SJCRH30 (cell line): Measurements from ENCODE around the gene CLEC5A. TPM values are rescaled to one million over a fixed set of nuclear protein-coding genes. Genes with fewer than 3 reads are reported as not detected.
"Not testable (repeated sequence)": the region's sequence is repeated elsewhere in the genome, so short reads cannot be mapped to it uniquely, and the experiment has no call there.

ENCODE experiments used
- DNase-seq, 2 experiments: peaks; one replicate each; pipeline ENCODE4 v3.0.0-alpha.2; 2015 to 2020
- H3K27ac ChIP-seq: fragments of 250-450 bp; sonication (Bioruptor Pico); 2 replicates; pipeline ENCODE4 v1.5.1; 2020; ENCODE audit warnings: mild to moderate bottlenecking, moderate library complexity
- H3K27me3 ChIP-seq: fragments of 250-450 bp; sonication (Bioruptor Pico); 2 replicates; pipeline ENCODE4 v1.5.1; 2020; ENCODE audit warnings: mild to moderate bottlenecking, moderate library complexity
- H3K36me3 ChIP-seq: fragments of 250-450 bp; sonication (Bioruptor Pico); 2 replicates; pipeline ENCODE4 v1.5.1; 2020; ENCODE audit warnings: mild to moderate bottlenecking, moderate library complexity
- H3K4me1 ChIP-seq: fragments of 250-450 bp; sonication (Bioruptor Pico); 2 replicates; pipeline ENCODE4 v1.5.1; 2020; ENCODE audit warnings: mild to moderate bottlenecking, moderate library complexity
- H3K4me3 ChIP-seq: fragments of 250-450 bp; sonication (Bioruptor Pico); 2 replicates; pipeline ENCODE4 v1.5.1; 2020; ENCODE audit warnings: mild to moderate bottlenecking, moderate library complexity
- H3K9me3 ChIP-seq: fragments of 250-450 bp; sonication (Bioruptor Pico); replicated peaks from 2 replicates; pipeline ENCODE4 v1.5.1; 2020; ENCODE audit warnings: mild to moderate bottlenecking, moderate library complexity
- total RNA-seq: library from RNA; depleted of rRNA; stranded (reverse); fragments of >200 nt; shearing (Covaris generic); gene quantifications from 2 replicates; pipeline ENCODE4 v1.2.3, GENCODE V29; 2014; rRNA removed

The CLEC5A gene
- total RNA-seq, 1 experiment from 2014 or later = not detected

- no peaks in the 10 kb centered on the region for H3K4me1 ChIP-seq
- no peak for DNase-seq
- no peaks in the 10 kb centered on the region for H3K9me3 ChIP-seq
- no peaks in the 10 kb centered on the region for H3K36me3 ChIP-seq
- peaks cover 4% of the 10 kb centered on the region for H3K27me3 ChIP-seq
- H3K4me3 ChIP-seq = no peak within 1 kb of the TSS
- H3K27ac ChIP-seq = no peak within 1 kb of the TSS
Observed at GRCh38 chr7:141916099-141916498, 30.7 kb downstream of the CLEC5A start, which contains the start of gene OR9A4. Gene OR9A4 (plus strand): TSS chr7:141916399. CDS start chr7:141918876, 2,477 bp downstream.

DNA sequence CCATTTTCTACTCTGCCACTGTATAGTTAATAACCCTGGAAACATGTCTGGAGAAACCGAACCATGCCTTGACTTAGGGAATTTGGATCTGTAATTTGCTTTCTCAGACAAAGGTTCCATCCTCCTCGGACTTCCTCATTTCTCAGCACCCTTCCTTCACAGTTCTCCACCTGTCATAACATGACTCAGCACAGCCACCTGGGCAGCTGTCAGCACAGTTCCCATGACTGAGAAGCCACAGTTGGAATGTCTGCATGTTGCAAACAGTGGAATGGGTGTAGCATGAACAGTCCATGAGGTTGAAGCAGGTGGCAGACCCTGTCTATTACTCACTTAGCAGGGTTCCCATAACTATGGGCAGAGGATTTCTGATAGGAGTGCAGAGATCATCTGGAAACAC is 31.2 kb downstream of the CLEC5A start:
- H3K27ac ChIP-seq = no peak overlapping the region
- peak in 1 of 2 experiments; percentile 7 for DNase-seq
- no peaks in the 10 kb centered on the region for H3K36me3 ChIP-seq
- peaks cover 4% of the 10 kb centered on the region for H3K27me3 ChIP-seq
- H3K4me3 ChIP-seq = no peak overlapping the region
- H3K4me1 ChIP-seq = no peaks in the 10 kb centered on the region
- H3K9me3 ChIP-seq = no peaks in the 10 kb centered on the region

GRCh38 chr7:141911391-141911790 is 35.4 kb downstream of the CLEC5A start:
- DNase-seq = no peak
- H3K4me1 ChIP-seq = no peaks in the 10 kb centered on the region
- H3K27ac ChIP-seq = no peak overlapping the region
- H3K27me3 ChIP-seq = peaks cover 4% of the 10 kb centered on the region
- H3K9me3 ChIP-seq = no peaks in the 10 kb centered on the region
- H3K36me3 ChIP-seq = no peaks in the 10 kb centered on the region
- no peak overlapping the region for H3K4me3 ChIP-seq

- H3K27ac ChIP-seq = no peak overlapping the region
- H3K4me3 ChIP-seq = no peak overlapping the region
- DNase-seq = no peak
- H3K9me3 ChIP-seq = no peaks in the 10 kb centered on the region
- H3K4me1 ChIP-seq = no peaks in the 10 kb centered on the region
- no peaks in the 10 kb centered on the region for H3K27me3 ChIP-seq
- H3K36me3 ChIP-seq = no peaks in the 10 kb centered on the region
Observed at GRCh38 chr7:141906285-141906684, 40.5 kb downstream of the CLEC5A start.

GRCh38 chr7:141899366-141899765 is 47.4 kb downstream of the CLEC5A start:
- H3K4me3 ChIP-seq, H3K27me3 ChIP-seq, H3K36me3 ChIP-seq, H3K4me1 ChIP-seq, DNase-seq, H3K9me3 ChIP-seq, H3K27ac ChIP-seq: not testable (repeated sequence)

- H3K4me1 ChIP-seq = no peaks in the 10 kb centered on the region
- H3K4me3 ChIP-seq = no peak overlapping the region
- H3K27ac ChIP-seq = no peak overlapping the region
- no peaks in the 10 kb centered on the region for H3K9me3 ChIP-seq
- no peaks in the 10 kb centered on the region for H3K27me3 ChIP-seq
- no peaks in the 10 kb centered on the region for H3K36me3 ChIP-seq
- DNase-seq = no peak
Observed at GRCh38 chr7:141891336-141891735, 55.4 kb downstream of the CLEC5A start.

GRCh38 chr7:141889321-141889720 is 57.5 kb downstream of the CLEC5A start:
- no peak overlapping the region for H3K4me3 ChIP-seq
- H3K4me1 ChIP-seq = no peaks in the 10 kb centered on the region
- H3K36me3 ChIP-seq = no peaks in the 10 kb centered on the region
- H3K27me3 ChIP-seq = no peaks in the 10 kb centered on the region
- no peak for DNase-seq
- H3K9me3 ChIP-seq = no peaks in the 10 kb centered on the region
- H3K27ac ChIP-seq = no peak overlapping the region

GRCh38 chr7:141884539-141885225 is 62.1 kb downstream of the CLEC5A start:
- Histone ChIP-seq H3K27ac (no peak overlapping the region), H3K4me3 (no peak overlapping the region), H3K9me3 (no peaks in the 10 kb centered on the region), H3K4me1 (no peaks in the 10 kb centered on the region), H3K27me3 (no peaks in the 10 kb centered on the region), H3K36me3 (no peaks in the 10 kb centered on the region)
- no peak for DNase-seq

DNA sequence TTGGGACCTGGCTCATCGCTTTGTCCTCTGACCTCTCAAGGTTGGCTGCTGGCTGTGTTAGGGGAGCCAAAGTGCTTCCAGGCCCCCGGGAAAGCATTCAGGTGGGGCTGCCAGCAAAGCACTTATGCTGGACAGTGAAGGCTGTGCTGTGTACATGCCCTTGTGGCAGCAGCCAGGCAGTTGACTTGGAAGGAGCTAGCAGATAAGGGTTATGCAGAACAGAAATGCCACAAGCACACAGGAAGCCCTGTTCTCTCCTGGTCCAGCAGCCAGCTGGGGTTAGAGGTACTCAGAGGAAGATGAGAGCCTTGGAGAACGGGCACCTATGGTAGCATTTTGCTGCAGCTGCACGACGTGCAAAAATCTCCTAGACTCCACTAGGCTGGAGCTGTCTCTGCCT is 65.8 kb downstream of the CLEC5A start:
- no peak for DNase-seq
- Histone ChIP-seq H3K36me3 (no peaks in the 10 kb centered on the region), H3K27me3 (no peaks in the 10 kb centered on the region; the same call in 1 of the 2 replicates), H3K27ac (no peak overlapping the region), H3K4me1 (no peaks in the 10 kb centered on the region), H3K4me3 (no peak overlapping the region), H3K9me3 (no peaks in the 10 kb centered on the region)

DNA sequence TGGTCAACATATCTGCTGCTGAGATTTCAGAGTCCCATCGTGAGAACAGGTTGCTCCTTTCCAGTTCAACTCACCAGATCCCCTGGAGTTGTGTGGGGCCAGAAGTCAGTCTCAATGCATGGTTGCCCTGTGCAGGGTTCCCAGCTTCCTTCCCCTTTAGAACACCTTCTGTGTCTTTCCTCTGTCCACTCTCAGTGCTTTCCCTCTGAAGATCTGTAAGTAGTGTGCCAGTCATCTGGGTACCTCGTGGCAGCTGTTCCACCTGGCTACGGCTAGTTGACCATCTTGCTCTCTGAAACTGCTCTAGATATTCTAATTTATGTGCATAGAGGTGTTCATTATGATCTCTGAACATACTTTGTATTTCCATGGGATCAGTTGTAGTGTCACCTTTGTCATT is 69.4 kb downstream of the CLEC5A start:
- Histone ChIP-seq H3K36me3 (no peaks in the 10 kb centered on the region), H3K4me1 (no peaks in the 10 kb centered on the region), H3K4me3 (no peak overlapping the region), H3K9me3 (no peaks in the 10 kb centered on the region), H3K27me3 (no peaks in the 10 kb centered on the region; the same call in 1 of the 2 replicates), H3K27ac (no peak overlapping the region)
- no peak for DNase-seq

Other genes with a start within 250 kb of the CLEC5A start
- gene DENND11, start 244.8 kb downstream of the CLEC5A start, total RNA-seq = 14.5 and 17.0 TPM in 2 replicates
- gene WEE2, start 238.6 kb downstream of the CLEC5A start, total RNA-seq = not detected in 2 replicates
- gene SSBP1, start 208.6 kb downstream of the CLEC5A start, total RNA-seq = 369 and 396 TPM in 2 replicates
- 0.24 and 0.38 TPM in 2 replicates for gene TAS2R3, start 182.9 kb downstream of the CLEC5A start, total RNA-seq
- gene TAS2R4, start 170.3 kb downstream of the CLEC5A start, total RNA-seq = 0.18 and 0.43 TPM in 2 replicates
- 0.18 TPM in 1 of 2 replicates, not detected in the other for gene TAS2R5, start 156.8 kb downstream of the CLEC5A start, total RNA-seq
- not detected in 2 replicates for gene PRSS37, start 105.5 kb downstream of the CLEC5A start, total RNA-seq
- not detected in 2 replicates for gene OR9A4, start 30.6 kb downstream of the CLEC5A start, total RNA-seq
- not detected in 2 replicates for gene TAS2R38, start 26.8 kb upstream of the CLEC5A start, total RNA-seq
- gene MGAM, start 48.9 kb upstream of the CLEC5A start, total RNA-seq = 0.02 TPM in 1 of 2 replicates, not detected in the other
- 0.89 and 1.1 TPM in 2 replicates for gene MGAM2, start 164.7 kb upstream of the CLEC5A start, total RNA-seq